ENCODE results near the gene TMEM19. TPM values are rescaled to one million over a fixed set of nuclear protein-coding genes. Genes with fewer than 3 reads are reported as not detected.

The TMEM19 gene
- total RNA-seq, 2 donors from 2014 or later = 11.2 to 16.6 TPM

- Histone ChIP-seq H3K27ac (no peak overlapping the region), H3K9me3 (no peaks in the 10 kb centered on the region), H3K27me3 (no peaks in the 10 kb centered on the region), H3K4me1 (peaks cover 5% of the 10 kb centered on the region), H3K4me3 (no peak overlapping the region), H3K36me3 (replicated peaks in 1 of 2; ENCODE audit: insufficient read depth in 1 of 2, low read depth in 2 of 2) (peaks cover 0 to 17% of the 10 kb centered on the region in 2 donors)
- 57 to 68% methylated on average over 4 of the region's 4 CpGs for WGBS, 2 donors
- ATAC-seq (no peak), DNase-seq (no peak)
- TF ChIP-seq CTCF (IDR thresholded peaks at IDR 0.05) = no peak
- no peak for TF ChIP-seq POLR2A (IDR thresholded peaks at IDR 0.05)
- intact Hi-C loops (cut with DNase I) = no loop called here
Observed at GRCh38 chr12:71648537-71648936, 37.3 kb upstream of the TMEM19 start.

- H3K4me3 ChIP-seq = no peak overlapping the region
- H3K36me3 ChIP-seq (replicated peaks in 1 of 2; ENCODE audit: insufficient read depth in 1 of 2, low read depth in 2 of 2) = peaks cover 0 to 10% of the 10 kb centered on the region in 2 donors
- TF ChIP-seq CTCF (IDR thresholded peaks at IDR 0.05) (no peak), POLR2A (IDR thresholded peaks at IDR 0.05) (no peak)
- intact Hi-C loops (cut with DNase I) = no loop called here
- DNase-seq = no peak
- no peaks in the 10 kb centered on the region for H3K27me3 ChIP-seq
- peaks cover 8% of the 10 kb centered on the region for H3K4me1 ChIP-seq
- no peak for ATAC-seq
- no peak overlapping the region for H3K27ac ChIP-seq
- H3K9me3 ChIP-seq = no peaks in the 10 kb centered on the region
- WGBS, 2 donors = 76 to 87% methylated on average over 2 of the region's 2 CpGs
Observed at GRCh38 chr12:71649401-71649800, 36.5 kb upstream of the TMEM19 start.

- H3K27me3 ChIP-seq = no peaks in the 10 kb centered on the region
- peaks cover 24% of the 10 kb centered on the region for H3K4me1 ChIP-seq
- peaks cover 2 to 4% of the 10 kb centered on the region in 2 donors for H3K36me3 ChIP-seq (replicated peaks in 1 of 2; ENCODE audit: insufficient read depth in 1 of 2, low read depth in 2 of 2)
- 80 to 83% methylated on average over 1 of the region's 1 CpG for WGBS, 2 donors
- no peak for ATAC-seq
- intact Hi-C loops (cut with DNase I) = loop anchor here (10.0 kb wide), 1 partner anchor 92 kb away; no protein-coding TSS in a partner anchor
- DNase-seq = no peak
- H3K4me3 ChIP-seq = no peak overlapping the region
- TF ChIP-seq CTCF (IDR thresholded peaks at IDR 0.05) = no peak
- no peak for TF ChIP-seq POLR2A (IDR thresholded peaks at IDR 0.05)
- H3K9me3 ChIP-seq = no peaks in the 10 kb centered on the region
- H3K27ac ChIP-seq = no peak overlapping the region
Observed at GRCh38 chr12:71652656-71653055, 33.2 kb upstream of the TMEM19 start.

DNA sequence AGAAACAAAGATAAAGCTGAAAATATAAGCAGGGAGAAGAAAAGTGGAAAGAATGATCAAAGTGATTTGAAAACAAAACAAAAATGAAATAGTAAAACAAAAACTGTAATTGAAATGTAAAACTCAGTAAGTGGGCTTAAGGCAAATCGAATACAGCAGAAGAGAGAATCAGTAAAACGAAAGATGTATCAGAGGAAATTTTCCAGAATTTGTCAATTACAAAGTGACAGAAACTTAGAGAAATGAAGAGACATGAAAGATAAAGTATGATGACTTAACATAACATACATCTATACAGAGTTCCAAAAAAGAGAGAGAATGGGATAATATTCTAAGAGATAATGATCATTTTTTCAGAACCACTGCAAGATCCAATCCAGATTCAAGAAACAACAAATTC is 32.7 kb upstream of the TMEM19 start:
- H3K36me3 ChIP-seq (replicated peaks in 1 of 2; ENCODE audit: insufficient read depth in 1 of 2, low read depth in 2 of 2) = peaks cover 2 to 4% of the 10 kb centered on the region in 2 donors
- H3K4me1 ChIP-seq = peaks cover 24% of the 10 kb centered on the region
- no peak overlapping the region for H3K27ac ChIP-seq
- intact Hi-C loops (cut with DNase I) = loop anchor here (10.0 kb wide), 1 partner anchor 92 kb away; no protein-coding TSS in a partner anchor
- ATAC-seq (no peak), DNase-seq (no peak)
- no peak overlapping the region for H3K4me3 ChIP-seq
- H3K9me3 ChIP-seq = no peaks in the 10 kb centered on the region
- TF ChIP-seq CTCF (IDR thresholded peaks at IDR 0.05) (no peak), POLR2A (IDR thresholded peaks at IDR 0.05) (no peak)
- no peaks in the 10 kb centered on the region for H3K27me3 ChIP-seq
- WGBS, 2 donors = 97 to 99% methylated on average over 2 of the region's 2 CpGs

GRCh38 chr12:71654200-71654599 is 31.7 kb upstream of the TMEM19 start:
- Histone ChIP-seq H3K27ac (no peak overlapping the region), H3K9me3 (no peaks in the 10 kb centered on the region), H3K4me1 (peaks cover 20% of the 10 kb centered on the region), H3K36me3 (replicated peaks in 1 of 2; ENCODE audit: insufficient read depth in 1 of 2, low read depth in 2 of 2) (peaks cover 2 to 4% of the 10 kb centered on the region in 2 donors), H3K4me3 (no peak overlapping the region), H3K27me3 (no peaks in the 10 kb centered on the region)
- DNase-seq = no peak
- no peak for ATAC-seq
- 60 to 75% methylated on average over 3 of the region's 3 CpGs for WGBS, 2 donors
- TF ChIP-seq CTCF (IDR thresholded peaks at IDR 0.05) = no peak
- TF ChIP-seq POLR2A (IDR thresholded peaks at IDR 0.05) = no peak
- intact Hi-C loops (cut with DNase I) = loop anchor here (10.0 kb wide), 1 partner anchor 91 kb away; no protein-coding TSS in a partner anchor

All from body of pancreas (tissue), 4 donors.